Transverse colon (tissue), 4 donors: ENCODE data around the gene CALB2. TPM values are rescaled to one million over a fixed set of nuclear protein-coding genes. Genes with fewer than 3 reads are reported as not detected.

ENCODE experiments used
- DNase-seq: peaks from one replicate; pipeline ENCODE4 v3.0.0-alpha.2; 2019
- H3K27ac ChIP-seq, 4 donors: fragments of 200-600 bp; sonication (generic); 2 replicates each; pipeline ENCODE4 v1.5.1; 2016 to 2018; ENCODE audit warnings: inconsistent platforms in 4 of 4
- H3K27me3 ChIP-seq: fragments of 200-600 bp; sonication (generic); 2 replicates; pipeline ENCODE4 v1.5.1; 2017; ENCODE audit warnings: inconsistent platforms
- H3K36me3 ChIP-seq, 4 donors: fragments of 200-600 bp; sonication (generic); 2 replicates each; pipeline ENCODE4 v1.5.1; 2017 to 2019; ENCODE audit warnings: inconsistent platforms in 4 of 4
- H3K4me1 ChIP-seq, 4 donors: fragments of 200-600 bp; sonication (generic); 2 replicates each; pipeline ENCODE4 v1.5.1; 2017 to 2020; ENCODE audit warnings: inconsistent platforms in 4 of 4
- H3K4me3 ChIP-seq, 4 donors: fragments of 200-600 bp; sonication (generic); 1 replicate in 1 of 4; 2 replicates in 3 of 4; pipeline versions ENCODE4 v1.5.1 to v1.6.1; 2017 to 2019; ENCODE audit warnings: inconsistent platforms in 4 of 4
- H3K9me3 ChIP-seq, 2 donors: fragments of 200-600 bp; sonication (generic); 2 replicates each; pipeline ENCODE4 v1.5.1; 2017 to 2019; ENCODE audit warnings: inconsistent platforms in 2 of 2
- EP300 ChIP-seq: sonication (generic); formaldehyde crosslinking; IDR thresholded peaks from one replicate; pipeline ENCODE4 v1.6.1; 2017; ENCODE audit warnings: antibody characterized with exemption, low read depth
- POLR2A ChIP-seq: fragments of 450-650 bp; IDR thresholded peaks from one replicate; pipeline ENCODE4 v1.6.1; 2016; ENCODE audit warnings: antibody characterized with exemption, mild to moderate bottlenecking, moderate library complexity
- POLR2AphosphoS5 ChIP-seq, 3 donors: sonication (generic); formaldehyde crosslinking; IDR thresholded peaks; one replicate each; pipeline ENCODE4 v1.6.1; 2016; ENCODE audit warnings: antibody characterized with exemption in 3 of 3
- WGBS, 2 donors: methylation state at CpG; one replicate each; pipeline ENCODE4 v1.1.5; 2018; ENCODE audit warnings: low coverage in 1 of 2; 5-methylcytosine and 5-hydroxymethylcytosine counted together
- in situ Hi-C, 4 donors: fragments of 200-750 bp; cut with MboI; loops; one replicate each; pipeline versions ENCODE4 v1.15.0 to v1.15.1; 2017; ENCODE audit warnings: low sequenced_read_pairs in 3 of 4, low pct_ligation_motif_present in 1 of 4, low pct_unique_long_range_greater_than_20kb in 1 of 4
- intact Hi-C: fragments of 100-400 bp; cut with DNase I; formaldehyde crosslinking; loops from one replicate; pipeline ENCODE4 v1.15.1; 2023; ENCODE audit warnings: low total_unique reads
- total RNA-seq, 4 donors: library from RNA; depleted of rRNA; stranded (reverse); fragments of >200 nt; gene quantifications; one replicate each; pipeline ENCODE4 v1.1.0, GENCODE V29; 2016
- TF ChIP-seq, protein P1 (sequence below), 5 experiments: fragments of 200-600 bp in 3 of 5; fragments of 450-650 bp in 2 of 5; sonication (generic) in 3 of 5; IDR thresholded peaks; 1 replicate in 2 of 5; 2 replicates in 3 of 5; pipeline ENCODE4 v1.5.1; 2016 to 2017; ENCODE audit warnings: antibody characterized with exemption in 5 of 5, inconsistent platforms in 3 of 5, mild to moderate bottlenecking in 2 of 5, moderate library complexity in 1 of 5

The CALB2 gene
- total RNA-seq, 4 donors from 2014 or later: 2.0 to 4.0 (median 4.0) TPM; not detected in 1

DNA sequence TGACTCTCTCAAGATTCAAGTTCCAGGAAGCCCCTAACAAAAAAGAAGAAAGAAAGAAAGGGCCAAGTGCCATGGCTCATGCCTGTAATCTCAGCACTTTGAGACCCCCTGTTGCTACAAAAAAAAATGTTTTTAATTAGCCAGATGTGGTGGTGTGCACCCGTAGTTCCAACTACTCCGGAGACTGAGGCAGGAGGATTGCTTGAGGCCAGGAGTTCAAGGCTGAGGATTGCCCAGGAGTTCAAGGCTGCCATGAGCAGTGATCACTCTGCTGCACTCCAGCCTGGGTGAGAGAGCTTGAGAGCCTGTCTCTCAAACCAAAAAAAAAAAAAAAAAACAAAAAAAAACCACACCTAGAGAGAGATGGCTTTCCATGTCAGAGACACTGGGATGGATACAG is 64.5 kb downstream of the CALB2 start:
- TF ChIP-seq POLR2AphosphoS5 (IDR thresholded peaks at IDR 0.05) (no peak), EP300 (no peak), POLR2A (no peak)
- TF ChIP-seq, protein P1, sequence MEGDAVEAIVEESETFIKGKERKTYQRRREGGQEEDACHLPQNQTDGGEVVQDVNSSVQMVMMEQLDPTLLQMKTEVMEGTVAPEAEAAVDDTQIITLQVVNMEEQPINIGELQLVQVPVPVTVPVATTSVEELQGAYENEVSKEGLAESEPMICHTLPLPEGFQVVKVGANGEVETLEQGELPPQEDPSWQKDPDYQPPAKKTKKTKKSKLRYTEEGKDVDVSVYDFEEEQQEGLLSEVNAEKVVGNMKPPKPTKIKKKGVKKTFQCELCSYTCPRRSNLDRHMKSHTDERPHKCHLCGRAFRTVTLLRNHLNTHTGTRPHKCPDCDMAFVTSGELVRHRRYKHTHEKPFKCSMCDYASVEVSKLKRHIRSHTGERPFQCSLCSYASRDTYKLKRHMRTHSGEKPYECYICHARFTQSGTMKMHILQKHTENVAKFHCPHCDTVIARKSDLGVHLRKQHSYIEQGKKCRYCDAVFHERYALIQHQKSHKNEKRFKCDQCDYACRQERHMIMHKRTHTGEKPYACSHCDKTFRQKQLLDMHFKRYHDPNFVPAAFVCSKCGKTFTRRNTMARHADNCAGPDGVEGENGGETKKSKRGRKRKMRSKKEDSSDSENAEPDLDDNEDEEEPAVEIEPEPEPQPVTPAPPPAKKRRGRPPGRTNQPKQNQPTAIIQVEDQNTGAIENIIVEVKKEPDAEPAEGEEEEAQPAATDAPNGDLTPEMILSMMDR (IDR thresholded peaks at IDR 0.05): no peak
- in situ Hi-C loops (loop anchor here in 2 of 4 donors (5.0 to 25.0 kb wide), 2 partner anchors 79 to 189 kb away; no protein-coding TSS in a partner anchor), intact Hi-C loops (no loop called here)
- no peak overlapping the region for H3K27ac ChIP-seq
- DNase-seq: no peak
- H3K27me3 ChIP-seq: peaks cover 37% of the 10 kb centered on the region
- H3K9me3 ChIP-seq: no peaks in the 10 kb centered on the region
- no peaks in the 10 kb centered on the region for H3K36me3 ChIP-seq
- WGBS, 2 donors: 87 to 92% methylated on average over 2 of the region's 2 CpGs
- peaks cover 0 to 6% (median 0%) of the 10 kb centered on the region in 4 donors for H3K4me1 ChIP-seq
- H3K4me3 ChIP-seq: no peak overlapping the region

DNA sequence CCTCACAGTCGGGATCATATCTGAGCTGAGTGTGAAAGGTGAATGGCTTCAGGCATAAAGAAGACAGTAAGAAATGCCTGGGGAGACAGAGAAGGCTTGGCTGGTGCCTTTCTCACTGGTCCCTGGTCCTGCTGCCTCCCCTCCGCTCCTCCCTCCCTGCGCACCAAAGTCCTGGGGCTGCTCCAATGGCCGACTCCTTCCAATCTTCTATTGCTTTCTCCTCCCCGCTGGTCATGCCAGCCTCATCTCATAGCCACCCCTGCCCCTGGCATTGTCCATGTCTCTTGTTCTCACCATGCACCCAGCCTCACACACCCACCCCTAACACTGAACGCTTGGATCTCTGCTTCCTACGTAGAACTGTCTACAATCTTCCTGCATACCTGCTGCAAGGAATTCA is 65.3 kb downstream of the CALB2 start:
- DNase-seq: no peak
- no peak overlapping the region for H3K27ac ChIP-seq
- no peaks in the 10 kb centered on the region for H3K36me3 ChIP-seq
- H3K27me3 ChIP-seq: peaks cover 37% of the 10 kb centered on the region
- intact Hi-C loops: no loop called here
- TF ChIP-seq EP300 (no peak), POLR2AphosphoS5 (IDR thresholded peaks at IDR 0.05) (no peak), POLR2A (no peak)
- TF ChIP-seq, protein P1 (IDR thresholded peaks at IDR 0.05): no peak
- 67 to 86% methylated on average over 4 to 7 of the region's 7 CpGs for WGBS, 2 donors
- no peak overlapping the region for H3K4me3 ChIP-seq
- in situ Hi-C loops: loop anchor here in 2 of 4 donors (5.0 to 25.0 kb wide), 2 partner anchors 78 to 188 kb away; no protein-coding TSS in a partner anchor
- H3K9me3 ChIP-seq: no peaks in the 10 kb centered on the region
- peaks cover 0 to 6% (median 0%) of the 10 kb centered on the region in 4 donors for H3K4me1 ChIP-seq

DNA sequence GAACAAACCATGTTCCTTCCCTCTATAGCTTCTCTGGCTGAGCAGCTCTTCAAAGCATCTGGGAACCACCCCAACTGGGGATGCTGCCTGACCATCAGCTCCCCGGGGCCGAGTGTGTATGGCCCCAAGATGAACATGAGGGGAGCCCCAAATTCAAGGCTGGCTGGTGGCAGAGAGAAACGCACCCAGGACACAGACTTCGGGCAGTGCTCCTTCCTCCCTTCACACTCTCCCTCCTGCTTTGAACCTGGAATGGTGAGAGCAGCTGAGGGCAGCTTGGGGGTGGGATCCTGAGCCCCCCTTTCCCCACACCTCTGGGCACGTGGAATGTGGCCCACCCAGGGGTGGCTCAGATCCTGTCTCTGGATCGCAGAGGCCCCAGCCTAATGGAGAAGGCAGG is 66.1 kb downstream of the CALB2 start:
- 54% methylated on average over 6 of the region's 6 CpGs; no CpG with 5 or more reads in 1 of the 2 donors for WGBS, 2 donors
- no peak for DNase-seq
- Histone ChIP-seq H3K27ac (no peak overlapping the region), H3K4me1 (peaks cover 0 to 6% (median 0%) of the 10 kb centered on the region in 4 donors), H3K9me3 (no peaks in the 10 kb centered on the region), H3K27me3 (peaks cover 43% of the 10 kb centered on the region), H3K36me3 (no peaks in the 10 kb centered on the region), H3K4me3 (no peak overlapping the region)
- in situ Hi-C loops (loop anchor here in 2 of 4 donors (5.0 to 25.0 kb wide), 2 partner anchors 78 to 188 kb away; no protein-coding TSS in a partner anchor), intact Hi-C loops (no loop called here)
- TF ChIP-seq EP300: no peak
- no peak for TF ChIP-seq POLR2A
- TF ChIP-seq, protein P1 (IDR thresholded peaks at IDR 0.05): no peak
- no peak for TF ChIP-seq POLR2AphosphoS5 (IDR thresholded peaks at IDR 0.05)

DNA sequence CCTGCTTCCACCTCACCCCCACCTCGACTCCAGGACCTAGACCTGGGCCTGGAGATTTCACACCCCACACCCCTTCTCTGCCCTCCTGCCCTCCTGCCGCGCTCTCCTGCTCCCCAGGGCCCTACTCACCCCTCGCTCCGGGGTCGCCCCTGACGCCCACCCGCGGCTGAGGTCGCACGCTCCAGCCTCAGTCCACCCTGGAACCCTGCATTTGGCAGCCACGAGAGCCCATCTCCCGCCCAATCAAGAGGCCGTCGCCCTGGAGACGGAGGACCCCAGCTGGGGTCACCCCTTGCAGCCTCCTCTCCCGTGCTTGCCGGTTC is 67.2 kb downstream of the CALB2 start:
- DNase-seq: no peak
- Histone ChIP-seq H3K4me1 (peaks cover 0 to 6% (median 0%) of the 10 kb centered on the region in 4 donors), H3K36me3 (no peaks in the 10 kb centered on the region), H3K4me3 (peak overlapping the region in 1 of 4 donors; percentile 24), H3K27me3 (peaks cover 48% of the 10 kb centered on the region), H3K9me3 (no peaks in the 10 kb centered on the region), H3K27ac (no peak overlapping the region)
- in situ Hi-C loops (no loop called here), intact Hi-C loops (no loop called here)
- TF ChIP-seq EP300 (no peak), POLR2A (no peak), POLR2AphosphoS5 (IDR thresholded peaks at IDR 0.05) (no peak)
- TF ChIP-seq, protein P1 (IDR thresholded peaks at IDR 0.05): no peak
- WGBS, 2 donors: 0 to 37% methylated on average over 1 to 18 of the region's 18 CpGs
